ENCODE data around the gene MALSU1.

The MALSU1 gene

GRCh38 chr7:23334482-23335056, 35.4 kb downstream of the MALSU1 start:
- H3K4me3 ChIP-seq (ENCODE audit: low read depth, low read length), result no peak overlapping the region
- no peaks in the 10 kb centered on the region for H3K9me3 ChIP-seq (ENCODE audit: severe bottlenecking)
- no peak overlapping the region for H3K27ac ChIP-seq
- no peaks in the 10 kb centered on the region for H3K27me3 ChIP-seq (ENCODE audit: insufficient read depth, low read depth, severe bottlenecking)
- no peak for TF ChIP-seq CTCF (IDR thresholded peaks at IDR 0.05; ENCODE audit: low read depth, low read length)
- peaks cover 56% of the 10 kb centered on the region for H3K36me3 ChIP-seq
- no peak for DNase-seq

GRCh38 chr7:23335136-23335535, 36.0 kb downstream of the MALSU1 start:
- Histone ChIP-seq H3K9me3 (ENCODE audit: severe bottlenecking) (no peaks in the 10 kb centered on the region), H3K27me3 (ENCODE audit: insufficient read depth, low read depth, severe bottlenecking) (no peaks in the 10 kb centered on the region), H3K36me3 (peaks cover 57% of the 10 kb centered on the region), H3K4me3 (ENCODE audit: low read depth, low read length) (no peak overlapping the region), H3K27ac (no peak overlapping the region)
- DNase-seq, result no peak
- no peak for TF ChIP-seq CTCF (IDR thresholded peaks at IDR 0.05; ENCODE audit: low read depth, low read length)

GRCh38 chr7:23335621-23336020, 36.5 kb downstream of the MALSU1 start:
- H3K4me3 ChIP-seq (ENCODE audit: low read depth, low read length), result no peak overlapping the region
- H3K36me3 ChIP-seq, result peaks cover 58% of the 10 kb centered on the region
- DNase-seq, result no peak
- no peak for TF ChIP-seq CTCF (IDR thresholded peaks at IDR 0.05; ENCODE audit: low read depth, low read length)
- peak overlapping the region; percentile 21; the same call in 1 of the 2 replicates for H3K27ac ChIP-seq
- no peaks in the 10 kb centered on the region for H3K9me3 ChIP-seq (ENCODE audit: severe bottlenecking)
- no peaks in the 10 kb centered on the region for H3K27me3 ChIP-seq (ENCODE audit: insufficient read depth, low read depth, severe bottlenecking)

- no peaks in the 10 kb centered on the region for H3K9me3 ChIP-seq (ENCODE audit: severe bottlenecking)
- DNase-seq, result no peak
- H3K36me3 ChIP-seq, result peaks cover 56% of the 10 kb centered on the region
- no peaks in the 10 kb centered on the region for H3K27me3 ChIP-seq (ENCODE audit: insufficient read depth, low read depth, severe bottlenecking)
- TF ChIP-seq CTCF (IDR thresholded peaks at IDR 0.05; ENCODE audit: low read depth, low read length), result no peak
- no peak overlapping the region for H3K27ac ChIP-seq
- H3K4me3 ChIP-seq (ENCODE audit: low read depth, low read length), result no peak overlapping the region
These were observed 36.9 kb downstream of the MALSU1 start for GRCh38 chr7:23336086-23336485.

- Histone ChIP-seq H3K27ac (no peak overlapping the region), H3K36me3 (peaks cover 54% of the 10 kb centered on the region), H3K27me3 (ENCODE audit: insufficient read depth, low read depth, severe bottlenecking) (no peaks in the 10 kb centered on the region), H3K4me3 (ENCODE audit: low read depth, low read length) (no peak overlapping the region), H3K9me3 (ENCODE audit: severe bottlenecking) (no peaks in the 10 kb centered on the region)
- no peak for TF ChIP-seq CTCF (IDR thresholded peaks at IDR 0.05; ENCODE audit: low read depth, low read length)
- DNase-seq, result no peak
These were observed 37.7 kb downstream of the MALSU1 start for GRCh38 chr7:23336799-23337283.

- H3K36me3 ChIP-seq, result peaks cover 59% of the 10 kb centered on the region
- no peaks in the 10 kb centered on the region for H3K9me3 ChIP-seq (ENCODE audit: severe bottlenecking)
- no peak for DNase-seq
- H3K27me3 ChIP-seq (ENCODE audit: insufficient read depth, low read depth, severe bottlenecking), result no peaks in the 10 kb centered on the region
- no peak overlapping the region for H3K4me3 ChIP-seq (ENCODE audit: low read depth, low read length)
- no peak for TF ChIP-seq CTCF (IDR thresholded peaks at IDR 0.05; ENCODE audit: low read depth, low read length)
- no peak overlapping the region for H3K27ac ChIP-seq
These were observed 38.2 kb downstream of the MALSU1 start for GRCh38 chr7:23337374-23337773.
